Spleen (tissue), 11 donors: ENCODE results near the gene TMEM63C. TPM values are rescaled to one million over a fixed set of nuclear protein-coding genes. Genes with fewer than 3 reads are reported as not detected.

Experiments used
- DNase-seq: peaks from one replicate; pipeline ENCODE4 v3.0.0-alpha.2; 2020
- H3K27ac ChIP-seq, 8 donors: fragments of 200-600 bp; sonication (generic) in 7 of 8; 1 replicate in 4 of 8; 2 replicates in 4 of 8; pipeline versions ENCODE4 v1.5.0 to v1.8.0; 2016 to 2021; ENCODE audit warnings: inconsistent platforms in 4 of 8, mild to moderate bottlenecking in 4 of 8, moderate library complexity in 1 of 8
- H3K27me3 ChIP-seq, 7 donors: fragments of 200-600 bp; sonication (generic) in 6 of 7; replicated peaks in 1 of 7; 1 replicate in 4 of 7; 2 replicates in 3 of 7; pipeline versions ENCODE4 v1.5.0 to v1.8.0; 2016 to 2021; ENCODE audit warnings: inconsistent platforms in 3 of 7, mild to moderate bottlenecking in 1 of 7
- H3K36me3 ChIP-seq, 6 donors: fragments of 200-600 bp; sonication (generic) in 5 of 6; 1 replicate in 4 of 6; 2 replicates in 2 of 6; pipeline versions ENCODE4 v1.5.0 to v1.8.0; 2016 to 2021; ENCODE audit warnings: inconsistent platforms in 2 of 6
- H3K4me1 ChIP-seq, 6 donors: fragments of 200-600 bp; sonication (generic) in 5 of 6; 1 replicate in 3 of 6; 2 replicates in 3 of 6; pipeline versions ENCODE4 v1.5.0 to v1.8.0; 2016 to 2021; ENCODE audit warnings: inconsistent platforms in 3 of 6
- H3K4me3 ChIP-seq, 8 donors: fragments of 200-600 bp; sonication (generic) in 7 of 8; 1 replicate in 4 of 8; 2 replicates in 4 of 8; pipeline versions ENCODE4 v1.5.0 to v1.8.0; 2016 to 2021; ENCODE audit warnings: inconsistent platforms in 4 of 8, mild to moderate bottlenecking in 4 of 8, moderate library complexity in 2 of 8
- H3K9me3 ChIP-seq, 8 donors: fragments of 200-600 bp; sonication (generic) in 7 of 8; 1 replicate in 4 of 8; 2 replicates in 4 of 8; pipeline versions ENCODE4 v1.5.0 to v1.8.0; 2016 to 2021; ENCODE audit warnings: inconsistent platforms in 4 of 8
- POLR2A ChIP-seq, 3 donors: fragments of 450-650 bp; IDR thresholded peaks; one replicate each; pipeline ENCODE4 v1.5.1; 2017; ENCODE audit warnings: antibody characterized with exemption in 3 of 3, mild to moderate bottlenecking in 1 of 3
- POLR2AphosphoS5 ChIP-seq, 3 donors: sonication (generic); formaldehyde crosslinking; IDR thresholded peaks; one replicate each; pipeline ENCODE4 v1.5.1; 2017; ENCODE audit warnings: antibody characterized with exemption in 3 of 3
- WGBS, 5 donors: extraction: QIAGEN DNeasy Blood & Tissue Kit in 3 of 5; methylation state at CpG; one replicate each; pipeline versions ENCODE4 v1.1.5 to v1.1.7; 2013 to 2018; 5-methylcytosine and 5-hydroxymethylcytosine counted together
- intact Hi-C: fragments of 100-400 bp; cut with DNase I; formaldehyde crosslinking; loops from one replicate; pipeline ENCODE4 v1.15.0; 2023; ENCODE audit warnings: low total_unique reads
- polyA plus RNA-seq, 3 donors: library from polyadenylated mRNA; stranded (reverse); fragments of 200-250 nt; gene quantifications; one replicate each; pipeline ENCODE4 v1.2.1, GENCODE V29; 2013
- total RNA-seq, 7 donors: library from RNA; depleted of rRNA in 3 of 7; stranded (reverse); fragments of >200 nt in 3 of 7; fragmentation: NEBNext Ultra II Directional in 4 of 7; extraction: Animal tissue kit (Norgen Biotek cat#: 25700) in 4 of 7; gene quantifications; one replicate each; pipeline versions ENCODE4 v1.1.0 to v1.2.1, GENCODE V29; 2016 to 2021
- TF ChIP-seq, protein P1 (sequence below), 11 experiments: fragments of 200-600 bp in 7 of 11; fragments of 450-650 bp in 4 of 11; sonication (generic) in 4 of 11; IDR thresholded peaks in 8 of 11; conservative IDR thresholded peaks in 3 of 11; 1 replicate in 7 of 11; 2 replicates in 4 of 11; pipeline versions ENCODE4 v1.4.0 to v1.8.0; 2016 to 2021; ENCODE audit warnings: antibody characterized with exemption in 11 of 11, inconsistent platforms in 4 of 11, mild to moderate bottlenecking in 1 of 11
- donor health status: healthy with polysubstance abuse.
- donor health status: DM: no; HTN: no; CAD: no; lungs with moderate emphysema.
- donor health status: DM: no; HTN: no; CAD: no.
- donor health status: Bipolar disorder and iron deficiency.
- donor health status: healthy.
- donor health status: DM: no; HTN: no; CAD: no.
- donor health status: DM: yes; HTN: yes; CAD: no.

TMEM63C gene
- total and polyA plus RNA-seq, 10 donors: 0.20 to 13.4 (median 7.1) TPM

DNA sequence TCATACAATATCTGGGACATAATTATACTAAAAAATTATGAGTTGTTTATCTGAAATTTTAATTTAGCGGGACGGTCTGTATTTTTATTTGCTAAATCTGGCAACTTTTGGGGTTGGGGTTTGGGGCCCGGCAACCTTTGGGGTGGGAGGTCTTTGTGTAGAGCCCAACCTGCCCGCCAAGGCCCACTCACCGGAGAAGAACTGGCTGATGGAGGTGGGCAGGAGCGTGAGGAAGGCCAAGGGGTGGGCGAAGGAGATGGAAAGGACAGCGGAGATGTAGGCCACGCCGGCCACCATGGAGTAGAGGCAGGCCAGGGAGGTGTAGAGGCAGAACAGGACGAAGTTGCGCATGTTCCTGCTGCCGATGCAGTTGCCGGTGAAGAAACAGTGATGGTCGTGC, 42.6 kb upstream of the TMEM63C start:
- intact Hi-C loops: no loop called here
- TF ChIP-seq POLR2AphosphoS5 (IDR thresholded peaks at IDR 0.05) (no peak), POLR2A (IDR thresholded peaks at IDR 0.05) (no peak)
- TF ChIP-seq, protein P1, sequence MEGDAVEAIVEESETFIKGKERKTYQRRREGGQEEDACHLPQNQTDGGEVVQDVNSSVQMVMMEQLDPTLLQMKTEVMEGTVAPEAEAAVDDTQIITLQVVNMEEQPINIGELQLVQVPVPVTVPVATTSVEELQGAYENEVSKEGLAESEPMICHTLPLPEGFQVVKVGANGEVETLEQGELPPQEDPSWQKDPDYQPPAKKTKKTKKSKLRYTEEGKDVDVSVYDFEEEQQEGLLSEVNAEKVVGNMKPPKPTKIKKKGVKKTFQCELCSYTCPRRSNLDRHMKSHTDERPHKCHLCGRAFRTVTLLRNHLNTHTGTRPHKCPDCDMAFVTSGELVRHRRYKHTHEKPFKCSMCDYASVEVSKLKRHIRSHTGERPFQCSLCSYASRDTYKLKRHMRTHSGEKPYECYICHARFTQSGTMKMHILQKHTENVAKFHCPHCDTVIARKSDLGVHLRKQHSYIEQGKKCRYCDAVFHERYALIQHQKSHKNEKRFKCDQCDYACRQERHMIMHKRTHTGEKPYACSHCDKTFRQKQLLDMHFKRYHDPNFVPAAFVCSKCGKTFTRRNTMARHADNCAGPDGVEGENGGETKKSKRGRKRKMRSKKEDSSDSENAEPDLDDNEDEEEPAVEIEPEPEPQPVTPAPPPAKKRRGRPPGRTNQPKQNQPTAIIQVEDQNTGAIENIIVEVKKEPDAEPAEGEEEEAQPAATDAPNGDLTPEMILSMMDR (IDR thresholded peaks at IDR 0.05 in 8 of 11, conservative IDR thresholded peaks at IDR 0.05 in 3 of 11): no peak
- WGBS, 5 donors: 81 to 87% (median 85%) methylated on average over 15 of the region's 15 CpGs
- Histone ChIP-seq H3K36me3 (no peaks in the 10 kb centered on the region), H3K27ac (no peak overlapping the region), H3K27me3 (peaks cover 3 to 100% (median 87%) of the 10 kb centered on the region in 7 donors), H3K4me1 (peaks cover 20 to 36% (median 29%) of the 10 kb centered on the region in 6 donors), H3K4me3 (peak overlapping the region in 2 of 8 donors; percentile 30 to 65), H3K9me3 (no peaks in the 10 kb centered on the region)
- peak; percentile 51 for DNase-seq

DNA sequence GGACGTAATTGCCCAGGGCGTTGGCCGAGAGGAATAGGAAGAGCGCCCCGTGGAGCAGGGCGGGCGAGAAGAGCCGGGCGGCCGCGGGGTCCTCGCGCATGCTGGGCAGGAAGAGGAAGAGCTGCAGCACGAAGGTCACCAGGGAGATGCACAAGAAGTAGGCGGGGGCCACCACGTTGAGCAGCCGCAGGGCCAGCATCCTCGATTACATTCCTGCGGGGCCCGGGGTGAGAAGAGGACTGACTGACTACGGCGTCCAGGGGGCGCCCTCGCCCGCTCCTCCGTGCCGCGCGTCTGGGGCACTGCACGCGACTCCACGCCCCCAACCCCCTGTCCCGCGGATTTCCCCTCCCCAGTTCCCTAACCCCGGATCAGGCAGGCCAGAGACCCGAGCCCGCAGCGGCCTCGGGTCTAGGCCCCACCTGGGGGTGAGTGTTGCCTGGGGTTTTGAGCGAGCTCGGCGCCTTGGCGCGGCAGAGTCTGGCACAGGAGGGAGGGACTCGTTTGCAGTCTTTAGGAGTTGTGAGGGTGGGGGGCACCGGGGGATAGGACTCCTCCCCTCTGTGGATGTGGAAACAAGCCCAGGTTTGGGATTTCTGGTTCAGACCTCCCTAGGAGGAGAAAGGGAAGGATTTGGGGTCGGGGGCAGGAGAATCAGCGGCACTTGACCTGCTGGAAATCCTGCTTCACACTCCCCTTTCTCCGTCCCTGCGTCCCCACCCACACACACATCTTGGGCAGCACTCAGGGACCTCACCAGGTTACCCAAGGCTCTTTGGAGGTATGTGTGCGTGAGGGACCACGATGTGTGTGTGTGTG, 41.8 kb upstream of the TMEM63C start:
- Histone ChIP-seq H3K36me3 (no peaks in the 10 kb centered on the region), H3K4me1 (peaks cover 20 to 36% (median 29%) of the 10 kb centered on the region in 6 donors), H3K4me3 (peak overlapping the region in 5 of 8 donors; percentile 9 to 65 (median 30)), H3K27ac (no peak overlapping the region), H3K27me3 (peaks cover 3 to 100% (median 91%) of the 10 kb centered on the region in 7 donors), H3K9me3 (no peaks in the 10 kb centered on the region)
- peak in 1 of 3 donors; percentile 6 for TF ChIP-seq POLR2AphosphoS5 (IDR thresholded peaks at IDR 0.05)
- TF ChIP-seq, protein P1 (IDR thresholded peaks at IDR 0.05 in 8 of 11, conservative IDR thresholded peaks at IDR 0.05 in 3 of 11): peak in 7 of 11 experiments; percentile 17 to 62 (median 50)
- TF ChIP-seq POLR2A (IDR thresholded peaks at IDR 0.05): no peak
- peak; percentile 82 for DNase-seq
- 2 to 4% (median 3%) methylated on average over 29 to 52 of the region's 52 CpGs for WGBS, 5 donors
- intact Hi-C loops: no loop called here

DNA sequence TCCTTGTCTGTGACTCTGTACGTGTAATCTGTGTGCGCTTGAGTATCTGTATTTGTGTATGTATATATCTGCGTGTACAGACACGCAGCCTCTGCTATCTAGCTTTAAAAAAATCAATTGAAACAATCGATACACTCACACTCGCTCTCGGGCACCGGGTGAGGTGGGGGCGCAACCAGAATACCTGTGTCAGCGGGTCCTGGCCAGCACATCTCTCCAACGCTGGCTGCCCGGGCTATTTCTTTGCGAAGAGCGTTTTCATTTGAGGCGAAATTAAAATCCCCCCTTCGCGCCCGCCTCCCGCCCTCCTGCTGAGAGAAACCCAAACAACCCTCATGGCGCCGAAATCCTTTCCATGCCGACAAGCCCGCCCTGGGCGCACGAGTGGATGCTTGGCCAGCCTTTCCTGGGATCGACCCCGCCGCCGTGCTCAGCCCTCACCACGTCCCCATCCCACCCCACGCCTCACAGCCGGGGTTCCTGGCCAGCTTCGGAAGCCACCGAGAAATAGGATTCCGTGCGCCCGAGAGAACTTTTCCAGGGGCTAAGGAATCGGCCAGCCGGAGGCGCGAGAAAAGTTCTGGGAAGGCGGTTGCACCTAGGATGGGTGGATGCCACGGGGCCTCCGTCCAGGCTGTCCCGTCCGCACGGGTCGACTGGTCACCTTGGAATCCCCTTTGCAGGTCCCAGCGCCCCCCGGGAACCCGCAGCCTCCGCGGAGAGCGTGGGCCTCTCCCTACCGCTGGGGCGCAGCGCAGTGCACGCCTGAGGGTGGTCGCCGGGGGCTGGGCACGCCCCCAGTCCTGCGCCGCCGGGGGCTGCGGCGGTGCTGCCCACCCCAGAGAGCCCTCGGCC, 41.0 kb upstream of the TMEM63C start:
- Histone ChIP-seq H3K27me3 (peaks cover 3 to 100% (median 83%) of the 10 kb centered on the region in 7 donors), H3K4me3 (peak overlapping the region; percentile 13 to 65 (median 36)), H3K36me3 (no peaks in the 10 kb centered on the region), H3K9me3 (no peaks in the 10 kb centered on the region), H3K27ac (no peak overlapping the region), H3K4me1 (peaks cover 20 to 36% (median 29%) of the 10 kb centered on the region in 6 donors)
- intact Hi-C loops: no loop called here
- WGBS, 5 donors: 2 to 3% (median 3%) methylated on average over 20 to 67 of the region's 67 CpGs
- TF ChIP-seq, protein P1 (IDR thresholded peaks at IDR 0.05 in 8 of 11, conservative IDR thresholded peaks at IDR 0.05 in 3 of 11): no peak
- TF ChIP-seq POLR2AphosphoS5 (IDR thresholded peaks at IDR 0.05) (no peak), POLR2A (IDR thresholded peaks at IDR 0.05) (no peak)
- peak; percentile 46 for DNase-seq
